GM19023 (cell line): ENCODE measurements around the gene CALHM6.
A peak's percentile ranks its signal among the peaks of the same experiment; 100 is the strongest.

ENCODE experiments used
- ATAC-seq: cut with Tn5 transposase; IDR thresholded peaks from one replicate; pipeline ENCODE4 v1.9.1; 2021; ENCODE audit warnings: mild to moderate bottlenecking, moderate library complexity; ENCODE audit not compliant: unreplicated experiment

CALHM6 gene

DNA sequence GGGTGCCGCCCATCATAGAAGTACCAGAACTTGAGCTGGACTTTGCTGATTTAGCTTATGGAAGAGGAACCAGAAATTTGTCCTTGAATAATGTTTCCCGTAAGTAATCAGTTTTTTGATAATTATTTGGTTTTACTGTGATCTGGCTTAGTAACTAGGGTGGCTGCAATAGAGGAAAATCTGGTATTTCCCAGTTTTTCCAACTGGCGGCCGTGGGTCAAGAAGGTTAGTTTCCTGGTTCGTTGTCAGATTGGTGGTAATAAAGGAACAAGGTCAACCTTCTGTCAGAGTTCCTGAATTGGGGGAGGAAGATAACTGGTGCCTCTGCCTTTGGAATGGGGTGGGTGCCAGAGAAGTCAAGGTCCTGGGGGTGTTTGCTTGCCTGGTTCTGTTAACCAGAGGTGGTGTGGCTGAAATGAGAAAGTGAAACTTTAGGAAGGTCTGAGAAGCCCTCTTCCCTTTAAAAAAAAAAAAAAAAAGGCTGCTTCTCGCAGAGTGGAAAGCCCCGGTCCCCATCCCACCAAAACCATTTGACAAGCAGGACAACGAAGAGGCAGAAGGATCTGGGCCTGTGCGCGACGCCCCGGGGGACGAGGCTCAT lies at the start of gene CALHM6:
TSS of gene CALHM6 (plus strand) at position 45 of the 601 bp plus-strand sequence. CDS start at position 600, 555 bp downstream.
- no peak for ATAC-seq

DNA sequence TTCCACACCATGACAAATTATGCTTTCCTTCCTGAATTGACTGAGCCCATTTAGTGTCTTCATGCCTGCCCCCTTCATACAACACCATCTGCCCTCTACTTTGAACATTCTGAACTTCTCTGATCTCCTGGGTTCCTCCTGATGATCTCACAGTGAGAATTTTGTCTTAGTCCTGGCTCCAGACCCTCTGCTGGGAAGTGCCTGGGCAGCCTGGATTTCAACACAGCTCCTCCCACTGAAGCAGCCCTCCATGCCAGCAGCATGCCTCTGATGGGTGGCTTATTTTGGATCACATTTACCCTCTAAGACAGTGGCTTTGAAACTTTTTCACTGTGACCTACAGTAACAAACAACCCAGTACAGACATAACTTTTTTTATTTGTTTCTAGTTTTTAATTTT lies 48.9 kb upstream of the CALHM6 start:
- no peak for ATAC-seq

DNA sequence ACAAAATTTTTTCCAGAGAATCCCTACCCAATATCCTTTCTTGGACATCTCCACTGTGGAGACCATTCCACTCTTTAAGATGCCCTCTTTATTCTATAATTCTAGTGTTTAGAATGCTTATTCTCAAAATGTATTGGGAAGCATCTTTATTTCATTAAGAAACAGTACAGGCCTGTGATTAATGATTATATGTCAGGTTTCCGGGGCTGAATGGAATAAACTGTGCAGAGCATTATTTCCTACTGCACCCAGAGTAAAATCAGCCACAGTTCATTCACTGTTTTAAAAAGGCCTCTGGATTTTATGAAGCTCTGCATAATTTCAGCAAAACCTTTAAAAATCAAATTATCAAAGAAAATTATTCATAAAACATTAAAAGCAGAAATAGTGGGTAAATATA lies 47.8 kb upstream of the CALHM6 start:
- no peak for ATAC-seq

DNA sequence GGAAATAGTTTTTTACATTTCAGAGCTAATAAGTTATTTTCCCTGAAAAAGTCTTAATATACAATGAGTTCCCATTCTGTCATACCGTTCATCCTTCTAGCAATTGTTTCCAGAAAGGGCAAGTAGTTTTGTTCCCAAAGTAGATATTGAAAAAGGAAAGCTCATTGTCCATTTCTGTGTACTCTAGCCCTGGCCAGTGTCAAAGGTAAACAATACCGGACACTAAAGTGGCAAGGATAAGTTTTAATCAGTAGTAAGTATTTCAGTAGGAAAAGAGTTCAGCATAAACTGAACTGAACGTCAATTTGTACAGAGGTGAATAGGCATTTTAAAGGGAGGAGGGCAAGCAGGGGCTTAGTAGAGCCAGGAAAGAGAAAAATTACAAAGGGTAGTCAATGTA lies 43.5 kb upstream of the CALHM6 start:
- ATAC-seq: no peak

DNA sequence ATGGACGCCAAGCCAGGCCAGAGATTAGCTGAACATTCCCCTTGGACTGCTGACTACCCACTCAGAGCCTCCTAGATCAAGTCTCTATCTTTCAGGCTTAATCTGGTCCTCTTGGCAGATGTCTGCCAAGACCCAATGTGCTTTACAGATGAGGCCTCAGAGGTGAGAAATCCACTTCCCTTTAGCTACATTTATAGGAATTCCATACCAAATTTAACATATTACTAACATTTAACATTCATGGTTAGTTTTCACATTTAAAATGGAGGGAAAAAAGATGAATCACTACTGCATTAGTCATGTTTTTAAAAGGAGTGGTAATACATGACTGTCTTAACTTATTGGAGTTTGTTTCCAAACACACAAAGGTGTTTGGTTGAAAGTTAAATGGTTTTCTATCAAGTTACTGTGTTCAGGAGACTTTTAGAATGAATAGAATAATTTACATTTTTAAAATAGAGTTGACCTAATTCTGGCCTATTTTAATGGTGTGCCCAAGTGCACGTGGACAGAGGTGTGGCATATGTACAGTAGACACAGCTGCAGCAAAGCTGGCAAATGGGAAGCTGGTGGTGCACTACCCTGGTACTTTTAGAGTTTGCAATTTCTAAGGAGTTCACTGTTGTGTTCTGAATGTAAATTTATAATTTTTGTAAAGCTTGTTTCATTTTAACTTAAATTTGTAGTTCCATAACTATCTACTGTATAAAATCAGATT lies 41.9 kb upstream of the CALHM6 start:
- ATAC-seq: no peak

DNA sequence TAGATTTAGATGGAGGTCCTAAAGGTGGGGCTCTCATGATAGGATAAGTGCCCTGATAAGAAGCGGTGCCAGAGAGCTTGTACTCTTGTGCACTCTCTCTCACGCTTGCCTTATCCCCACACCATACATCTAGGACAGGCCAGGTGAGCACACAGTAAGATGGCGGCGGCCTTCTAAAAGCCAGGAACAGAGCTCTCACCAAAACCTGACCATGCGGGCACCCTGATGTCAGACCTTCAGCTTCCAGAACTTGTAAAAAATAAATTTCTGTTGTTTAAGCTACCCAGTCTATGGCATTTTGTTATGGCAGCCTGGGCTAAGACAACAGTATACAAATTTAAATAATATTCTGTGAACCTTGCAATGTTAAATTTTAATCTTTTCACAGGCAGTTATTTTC lies 40.8 kb upstream of the CALHM6 start:
- ATAC-seq: no peak

DNA sequence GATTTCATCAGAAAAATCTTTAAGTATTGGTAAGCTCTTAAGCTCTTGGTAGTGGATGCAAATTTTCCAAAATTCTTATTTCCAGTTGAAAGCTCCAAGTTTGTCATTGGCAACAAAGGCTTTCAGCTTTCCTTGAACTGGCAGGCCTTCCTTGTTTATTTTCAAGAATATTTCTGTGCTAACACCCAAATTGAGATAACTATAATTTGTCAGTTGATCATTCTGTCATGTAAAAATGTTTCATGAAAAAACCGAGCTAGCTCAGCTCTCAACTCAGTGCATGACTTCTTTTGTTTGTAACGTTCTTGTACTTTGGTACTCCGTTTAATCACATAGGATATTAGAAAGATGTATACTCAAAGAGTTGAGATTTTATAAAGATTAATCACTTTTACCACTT lies 38.9 kb upstream of the CALHM6 start:
- ATAC-seq: no peak

DNA sequence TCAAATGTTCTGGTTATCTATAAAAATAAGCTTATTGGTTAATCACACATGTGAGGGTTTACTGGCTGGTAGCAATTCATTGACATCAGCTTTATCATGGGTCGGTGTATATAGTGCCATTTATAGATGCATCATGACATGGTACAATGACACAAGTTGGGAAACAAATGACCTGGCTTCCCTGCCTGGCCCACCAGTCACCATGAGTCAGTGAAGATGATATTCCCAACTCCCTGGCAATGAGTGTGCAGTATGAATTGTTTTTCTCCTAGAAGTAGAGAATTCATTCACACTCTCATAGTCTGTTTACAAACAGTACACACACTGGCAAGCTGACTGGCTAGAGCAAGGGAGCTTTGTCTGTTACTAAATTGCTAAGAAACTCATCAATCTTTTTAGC lies 37.2 kb upstream of the CALHM6 start:
- ATAC-seq: no peak

DNA sequence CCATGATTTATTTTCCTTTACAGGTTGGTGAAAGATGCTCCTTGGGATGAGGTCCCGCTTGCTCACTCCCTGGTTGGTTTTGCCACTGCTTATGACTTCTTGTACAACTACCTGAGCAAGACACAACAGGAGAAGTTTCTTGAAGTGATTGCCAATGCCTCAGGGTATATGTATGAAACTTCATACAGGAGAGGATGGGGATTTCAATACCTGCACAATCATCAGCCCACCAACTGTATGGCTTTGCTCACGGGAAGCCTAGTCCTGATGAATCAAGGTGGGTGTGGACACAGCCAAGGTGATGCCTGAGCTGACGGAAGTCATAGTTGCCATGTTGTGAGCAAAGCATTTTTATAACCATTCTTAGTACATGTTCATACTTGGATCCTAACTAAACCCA lies 34.6 kb upstream of the CALHM6 start:
- no peak for ATAC-seq

DNA sequence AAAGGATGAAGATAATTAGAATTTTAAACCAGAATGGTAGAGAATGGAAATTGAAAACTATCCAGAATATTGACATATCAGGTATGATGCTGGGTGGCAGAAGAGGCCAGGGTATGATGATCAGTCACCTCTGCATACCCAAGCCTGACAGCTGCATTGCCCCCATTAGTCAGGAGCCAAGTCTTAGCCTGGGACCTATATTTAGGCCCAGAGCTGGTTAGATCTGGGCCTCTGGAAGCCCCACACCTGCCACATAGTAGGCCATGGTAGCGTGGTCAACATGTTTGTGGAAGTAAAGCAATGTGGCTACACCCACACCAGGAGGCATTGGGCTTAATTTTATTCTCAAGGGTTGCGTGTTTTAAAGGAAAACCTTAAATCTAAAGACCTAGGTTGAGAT lies 32.1 kb upstream of the CALHM6 start:
- ATAC-seq: no peak

DNA sequence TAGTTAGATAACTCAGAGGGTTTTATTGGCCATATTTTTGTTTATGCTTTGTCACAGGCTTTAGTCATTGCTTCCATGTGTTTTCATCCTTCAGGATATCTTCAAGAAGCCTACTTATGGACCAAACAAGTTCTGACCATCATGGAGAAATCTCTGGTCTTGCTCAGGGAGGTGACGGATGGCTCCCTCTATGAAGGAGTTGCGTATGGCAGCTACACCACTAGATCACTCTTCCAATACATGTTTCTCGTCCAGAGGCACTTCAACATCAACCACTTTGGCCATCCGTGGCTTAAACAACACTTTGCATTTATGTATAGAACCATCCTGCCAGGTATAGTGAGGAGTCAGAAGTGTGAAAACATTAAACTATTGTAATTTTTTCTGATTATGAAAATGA lies 30.3 kb upstream of the CALHM6 start:
- no peak for ATAC-seq

DNA sequence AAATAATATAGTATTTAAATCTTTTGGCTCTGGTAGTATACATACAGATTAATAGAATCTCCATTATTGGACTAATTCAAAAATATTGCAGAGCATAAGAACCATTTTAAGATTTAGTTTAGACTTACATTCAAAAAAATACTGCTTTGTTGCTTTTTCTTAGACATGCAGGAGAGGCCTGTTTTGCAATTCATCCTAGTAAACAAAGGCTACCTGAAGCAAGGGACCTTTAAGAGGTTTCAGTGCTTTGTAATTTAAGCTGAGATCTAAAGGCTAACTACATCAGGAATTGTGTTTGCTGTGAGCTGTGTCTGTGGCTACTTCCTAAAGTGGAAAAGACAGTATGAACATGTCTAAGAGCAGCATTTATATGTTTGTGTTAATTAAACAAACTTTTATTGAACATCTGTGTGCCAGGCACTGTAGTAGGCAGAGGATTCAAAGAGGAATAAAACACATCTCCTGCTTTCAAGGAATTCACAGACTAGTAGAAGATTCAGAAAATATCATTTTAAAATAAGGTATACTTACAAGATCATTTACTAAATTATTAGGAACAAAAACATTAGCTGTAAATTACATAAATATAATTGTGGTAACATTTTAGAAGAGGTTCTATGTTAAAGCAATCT lies 29.1 kb upstream of the CALHM6 start:
- no peak for ATAC-seq

DNA sequence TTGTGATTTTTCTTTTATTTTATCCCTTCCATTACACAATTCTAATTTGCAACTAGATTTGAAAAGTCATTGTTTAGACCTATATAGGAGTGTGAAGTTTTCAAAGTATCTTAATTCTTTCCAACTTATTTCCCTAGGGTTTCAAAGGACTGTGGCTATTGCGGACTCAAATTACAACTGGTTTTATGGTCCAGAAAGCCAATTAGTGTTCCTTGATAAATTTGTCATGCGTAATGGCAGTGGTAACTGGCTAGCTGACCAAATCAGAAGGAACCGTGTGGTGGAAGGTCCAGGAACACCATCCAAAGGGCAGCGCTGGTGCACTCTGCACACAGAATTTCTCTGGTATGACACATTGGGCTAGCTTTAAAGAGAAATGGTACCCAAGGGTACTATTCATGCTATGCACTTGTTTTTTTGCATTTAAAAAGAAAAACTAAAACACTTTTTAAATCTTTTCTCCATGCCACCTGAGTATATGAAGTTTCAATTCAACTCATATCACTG lies 27.9 kb upstream of the CALHM6 start:
- no peak for ATAC-seq

DNA sequence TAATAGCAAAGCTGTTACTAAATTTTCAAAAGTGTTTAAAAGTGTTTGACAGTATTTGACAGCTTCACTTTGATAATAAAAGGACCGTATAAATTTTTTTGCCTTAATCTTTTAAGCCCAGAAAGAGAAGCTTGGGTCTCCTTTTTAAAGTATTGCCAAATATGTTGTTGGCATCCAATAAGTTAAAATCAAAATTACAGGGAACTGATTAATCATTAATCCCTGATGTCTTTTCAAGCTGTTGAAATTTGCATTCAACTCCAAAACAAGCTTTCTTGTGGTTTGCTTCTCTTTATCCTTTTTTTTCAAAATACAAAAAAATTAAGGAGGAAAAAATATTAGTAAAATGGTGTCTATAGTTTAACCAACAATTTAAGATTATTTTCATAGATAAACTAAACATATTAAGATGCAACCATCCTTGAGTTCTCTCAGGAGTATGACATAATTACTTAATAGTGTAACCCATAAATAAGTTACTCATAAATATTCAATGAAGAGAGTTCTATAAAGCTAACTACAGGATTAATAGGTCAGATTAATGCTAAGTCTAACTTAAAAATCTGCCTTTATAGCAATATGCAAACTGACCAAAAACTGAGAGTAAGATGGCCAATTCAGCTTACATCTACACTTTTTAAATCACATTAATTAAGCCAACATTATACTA lies 27.0 kb upstream of the CALHM6 start:
- no peak for ATAC-seq

DNA sequence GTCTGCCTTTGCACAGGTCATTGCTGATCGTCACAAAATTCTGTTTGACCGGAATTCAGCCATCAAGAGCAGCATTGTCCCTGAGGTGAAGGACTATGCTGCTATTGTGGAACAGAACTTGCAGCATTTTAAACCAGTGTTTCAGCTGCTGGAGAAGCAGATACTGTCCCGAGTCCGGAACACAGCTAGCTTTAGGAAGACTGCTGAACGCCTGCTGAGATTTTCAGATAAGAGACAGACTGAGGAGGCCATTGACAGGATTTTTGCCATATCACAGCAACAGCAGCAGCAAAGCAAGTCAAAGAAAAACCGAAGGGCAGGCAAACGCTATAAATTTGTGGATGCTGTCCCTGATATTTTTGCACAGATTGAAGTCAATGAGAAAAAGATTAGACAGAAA lies 24.6 kb upstream of the CALHM6 start:
- ATAC-seq: no peak

DNA sequence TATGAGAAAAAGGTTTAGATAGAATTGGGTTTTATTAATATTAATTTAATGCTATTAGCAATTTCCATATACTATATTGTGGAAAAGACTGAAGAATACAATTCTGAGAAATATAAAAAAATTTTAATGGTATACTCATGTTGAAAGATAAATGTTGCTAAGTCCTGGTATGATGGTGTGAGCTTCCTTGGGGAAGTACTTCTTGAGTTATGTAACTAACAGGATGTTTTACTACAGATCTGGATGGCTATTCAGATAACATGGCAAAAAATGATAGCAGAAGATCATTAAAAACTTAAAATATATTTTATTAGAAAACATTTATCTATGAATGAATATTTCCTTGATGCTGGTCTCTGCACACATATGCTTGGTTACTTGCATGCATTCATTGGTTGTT lies 23.5 kb upstream of the CALHM6 start:
- no peak for ATAC-seq

DNA sequence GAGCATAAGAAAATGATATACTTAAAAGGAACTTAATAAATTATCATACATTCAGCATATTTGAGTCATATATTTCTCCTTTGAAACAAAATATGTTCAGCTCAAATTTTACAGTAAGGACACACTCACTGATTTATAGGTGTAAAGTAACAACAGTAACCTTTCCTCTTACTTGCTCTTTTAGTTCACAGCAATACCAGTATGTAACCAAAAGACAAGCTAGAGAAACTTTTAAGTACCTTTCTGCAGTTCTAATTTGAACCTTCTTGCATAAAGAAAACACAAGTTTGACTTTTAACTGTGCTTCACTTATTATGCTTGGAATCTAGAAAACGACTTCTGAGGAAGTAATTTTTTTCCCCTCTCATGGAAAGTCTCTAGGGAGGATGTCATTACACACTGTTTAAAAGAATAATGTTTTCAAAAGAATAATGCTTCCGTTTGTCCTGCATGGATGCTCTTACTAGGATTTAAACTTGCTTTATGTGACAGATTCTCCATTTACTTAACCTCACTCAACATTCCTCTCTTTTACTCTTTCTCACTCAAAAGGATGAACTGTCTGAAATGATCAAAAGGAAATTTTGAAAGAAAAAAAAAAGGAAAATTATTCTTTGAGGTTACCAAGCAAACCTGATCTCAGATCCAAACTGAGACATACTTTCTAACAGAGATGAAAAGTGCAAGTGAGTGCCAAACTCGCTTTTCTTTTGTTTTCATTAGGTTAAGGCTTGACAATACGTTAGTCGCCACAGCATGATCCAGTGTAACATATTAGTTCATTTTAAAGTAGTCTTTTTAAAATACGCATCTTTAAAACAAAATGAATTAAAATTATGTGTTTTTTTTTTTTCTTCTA lies 22.4 kb upstream of the CALHM6 start:
- ATAC-seq: no peak

DNA sequence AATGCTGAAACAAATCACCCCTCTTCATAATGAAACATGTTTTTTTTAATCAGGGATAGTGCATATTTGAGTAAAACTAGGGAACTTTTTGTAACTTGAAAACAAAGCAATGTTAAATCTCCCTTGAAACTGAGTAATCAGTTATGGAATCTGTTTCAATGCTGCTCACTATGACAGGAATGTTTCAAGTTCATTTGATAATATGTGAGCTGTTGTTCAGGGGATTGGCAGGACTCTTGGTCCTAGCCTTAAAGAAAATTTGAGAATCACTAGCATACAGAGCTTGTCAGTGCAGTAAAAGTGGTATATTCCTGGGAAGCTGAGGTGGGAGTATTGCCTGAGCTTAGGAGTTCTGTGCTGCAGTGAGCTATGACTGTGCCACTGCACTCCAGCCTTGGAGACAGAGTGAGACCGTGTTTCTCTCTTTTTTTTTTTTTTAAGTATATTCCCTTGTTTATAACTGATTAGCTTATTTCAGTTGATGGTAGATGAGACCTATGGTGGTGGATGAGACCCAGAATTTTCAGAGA lies 21.6 kb upstream of the CALHM6 start:
- ATAC-seq: no peak

DNA sequence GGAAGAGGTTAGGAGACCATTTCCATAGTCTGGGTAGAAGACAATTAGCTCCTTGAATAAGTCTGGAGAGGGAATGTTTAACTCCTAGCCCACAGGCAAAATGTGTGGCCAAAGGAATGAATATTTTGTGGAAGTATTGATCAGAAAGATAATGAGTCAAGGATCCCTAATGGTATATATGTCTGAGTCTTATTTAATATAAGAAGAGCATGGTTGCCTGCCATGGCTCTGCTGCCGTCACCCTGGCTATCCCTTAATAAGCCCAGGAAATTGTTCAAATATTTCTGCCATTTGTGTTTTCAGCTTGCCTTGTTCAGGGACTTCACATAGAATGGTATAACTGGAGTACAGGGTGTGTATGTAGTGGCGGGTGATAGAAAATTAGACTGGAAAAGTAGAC lies 18.1 kb upstream of the CALHM6 start:
- ATAC-seq: no peak

DNA sequence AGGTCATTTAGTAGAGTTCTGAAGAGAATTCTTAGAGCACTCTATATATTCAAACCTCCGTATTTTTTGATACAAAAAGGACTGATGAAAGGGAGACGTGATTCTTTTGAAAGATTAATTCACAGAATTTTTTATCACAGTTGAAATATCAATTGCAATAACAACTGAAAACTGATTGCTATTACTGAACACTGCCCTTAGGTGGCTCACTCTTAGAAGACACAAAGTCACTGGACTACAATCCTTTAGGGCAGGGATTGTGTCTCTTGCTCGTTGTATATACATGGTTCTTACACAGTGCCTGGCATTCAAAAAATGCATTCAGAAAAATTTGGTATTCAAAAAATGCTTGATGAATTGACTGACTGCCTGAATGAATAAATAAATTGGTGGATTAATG lies 17.1 kb upstream of the CALHM6 start:
- peak; percentile 49 for ATAC-seq

DNA sequence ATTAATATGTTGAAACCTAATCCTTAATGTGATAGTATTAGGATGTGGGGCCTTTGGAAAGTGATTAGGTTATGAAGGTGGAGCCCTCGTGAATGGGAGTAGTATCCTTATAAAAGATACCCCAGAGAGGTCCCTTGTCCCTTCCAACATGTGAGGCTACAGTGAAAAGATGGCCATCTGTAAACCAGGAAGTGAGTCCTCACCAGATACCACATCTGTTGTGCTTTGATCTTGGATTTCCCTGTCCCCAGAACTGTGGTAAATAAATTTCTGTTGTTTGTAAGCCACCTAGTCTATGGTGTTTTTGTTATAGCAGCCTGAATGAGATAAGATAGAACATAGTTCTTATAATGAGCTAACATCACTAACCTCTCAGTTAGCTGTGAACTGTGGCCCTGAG lies 16.6 kb upstream of the CALHM6 start:
- ATAC-seq: no peak
